ENCODE results near the gene DYRK1A. TPM values are rescaled to one million over a fixed set of nuclear protein-coding genes. Genes with fewer than 3 reads are reported as not detected.
A peak's percentile ranks its signal among the peaks of the same experiment; 100 is the strongest.
"Not testable (repeated sequence)": the region's sequence is repeated elsewhere in the genome, so short reads cannot be mapped to it uniquely, and the experiment has no call there.

The DYRK1A gene
- total RNA-seq: 10 to 100 TPM; 68.2 to 95.9 TPM
- polyA plus RNA-seq (ENCODE audit: insufficient read length in 2 of 2): 10 to 100 TPM; 42.4 to 50.0 TPM
- long read RNA-seq, donor 1, full-length matches to known transcripts: 9 of 9 reads
- long read RNA-seq, donor 1, partial matches to known transcripts: 0 of 9 reads
- long read RNA-seq, donor 1, other reads (novel, unspliced or antisense): 0 of 9 reads
- long read RNA-seq, donor 2, full-length matches to known transcripts: 5 of 5 reads
- long read RNA-seq, donor 2, partial matches to known transcripts: 0 of 5 reads
- long read RNA-seq, donor 2, other reads (novel, unspliced or antisense): 0 of 5 reads
- long read RNA-seq, donor 3, full-length matches to known transcripts: 4 of 4 reads
- long read RNA-seq, donor 3, partial matches to known transcripts: 0 of 4 reads
- long read RNA-seq, donor 3, other reads (novel, unspliced or antisense): 0 of 4 reads
- long read RNA-seq, donor 4, full-length matches to known transcripts: 3 of 3 reads
- long read RNA-seq, donor 4, partial matches to known transcripts: 0 of 3 reads
- long read RNA-seq, donor 4, other reads (novel, unspliced or antisense): 0 of 3 reads

DNA sequence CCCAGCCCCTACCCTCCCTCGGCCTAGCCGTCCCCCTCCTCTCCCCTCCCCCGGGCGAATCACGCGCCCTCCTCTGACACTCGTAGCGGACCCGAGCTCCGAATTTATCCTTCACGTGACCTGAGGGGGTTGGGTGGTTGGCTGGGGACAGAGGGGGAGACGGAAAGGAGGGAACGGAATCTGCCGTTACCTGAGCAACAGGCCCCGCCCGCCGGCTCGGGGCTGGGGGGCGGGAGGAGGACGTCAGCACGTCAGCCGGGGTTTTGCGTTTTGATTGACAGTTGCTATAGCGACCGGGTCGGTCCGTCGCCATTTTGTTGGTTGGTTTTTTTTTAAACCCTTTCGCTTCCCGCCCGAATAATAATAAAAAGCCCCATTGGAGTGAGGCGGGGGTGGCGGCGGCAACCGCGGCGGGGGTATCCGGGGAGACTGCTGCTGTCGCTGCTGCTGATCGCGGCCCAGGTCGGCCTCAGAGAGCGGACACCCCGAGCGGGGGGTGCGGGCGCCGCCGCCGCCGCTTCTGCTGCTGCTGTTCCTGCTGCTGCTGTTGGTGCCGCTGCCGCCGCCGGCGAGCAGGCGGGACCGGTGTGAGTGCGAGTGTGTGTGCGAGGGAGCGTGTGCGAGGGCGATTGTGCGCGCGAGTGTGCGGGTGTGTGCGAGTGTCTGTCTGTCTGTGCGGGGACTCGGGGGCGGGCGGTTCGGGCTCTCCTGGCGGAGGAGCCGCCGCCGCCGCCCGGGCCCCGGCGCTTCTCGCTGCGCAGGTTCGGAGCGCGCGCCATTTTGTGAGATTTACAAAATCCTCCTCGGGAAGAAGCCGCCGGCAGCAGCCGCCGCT is at the start of gene DYRK1A:
Gene DYRK1A (plus strand): TSS at position 292 of the 835 bp plus-strand sequence. CDS start 53,602 bp downstream, outside the sequence.
- Histone ChIP-seq H3K36me3 (ENCODE audit: control insufficient read depth, insufficient read depth, low read length) (no peaks in the 10 kb centered on the region), H3K27ac (ENCODE audit: low read depth, low read length) (peak within 1 kb of the TSS; percentile 98), H3K4me1 (ENCODE audit: control insufficient read depth, insufficient read depth, low read length) (no peaks in the 10 kb centered on the region), H3K27me3 (ENCODE audit: control insufficient read depth, insufficient read depth, low read length) (no peaks in the 10 kb centered on the region), H3K4me3 (ENCODE audit: low read depth, low read length) (peak within 1 kb of the TSS; percentile 76), H3K9me3 (ENCODE audit: control insufficient read depth, insufficient read depth, low read length) (no peaks in the 10 kb centered on the region)
- WGBS (ENCODE audit: insufficient coverage): under 1% methylated on average over 82 of the region's 92 CpGs
- DNase-seq (ENCODE audit: low read depth in 4 of 6, low spot score in 6 of 6): peak; percentile 98 to 100 (median 100)

DNA sequence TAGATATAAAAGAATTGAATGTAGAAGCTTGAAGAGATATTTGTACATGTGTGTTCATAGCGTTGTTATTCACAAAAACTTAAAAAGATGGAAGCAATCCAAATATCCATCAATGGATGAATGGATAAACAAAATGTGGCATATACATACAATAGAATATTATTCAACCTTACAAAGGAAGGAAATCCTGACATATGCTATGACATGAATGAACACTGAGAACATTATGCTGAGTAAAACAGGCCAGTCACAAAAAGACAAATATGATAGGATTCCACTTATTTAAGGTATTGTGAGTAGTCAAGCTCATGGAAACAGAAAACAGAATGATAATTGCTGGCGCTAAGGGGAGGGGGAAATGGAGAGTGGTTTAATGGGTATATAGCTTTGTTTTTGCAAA is 47.0 kb upstream of the DYRK1A start:
- WGBS (ENCODE audit: insufficient coverage): no CpG with 5 or more reads among the region's 2 CpGs

DNA sequence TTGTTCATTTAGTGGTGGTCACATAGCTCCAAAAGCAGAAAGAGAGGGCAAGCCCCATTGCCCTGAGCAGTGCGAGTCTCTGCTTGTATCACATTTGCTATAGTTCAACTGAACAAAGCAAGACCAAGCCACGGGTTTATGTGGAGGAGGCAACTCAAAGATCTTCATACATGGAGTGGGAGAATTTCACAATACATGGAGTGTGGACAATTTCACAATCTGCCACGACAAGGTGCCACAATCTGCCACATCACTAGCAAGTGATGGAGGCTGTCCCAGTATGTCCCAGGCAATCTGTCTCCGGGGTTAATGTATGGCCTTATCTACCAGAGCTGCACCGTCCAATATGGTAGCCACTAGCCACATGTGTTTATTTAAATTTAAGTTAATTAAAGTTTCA is 44.5 kb upstream of the DYRK1A start:
- H3K4me1 ChIP-seq (ENCODE audit: control insufficient read depth, insufficient read depth, low read length): no peaks in the 10 kb centered on the region
- H3K9me3 ChIP-seq (ENCODE audit: control insufficient read depth, insufficient read depth, low read length): peaks cover 9% of the 10 kb centered on the region
- DNase-seq (ENCODE audit: low read depth in 4 of 6, low spot score in 6 of 6): no peak
- no peak overlapping the region for H3K4me3 ChIP-seq (ENCODE audit: low read depth, low read length)
- no peaks in the 10 kb centered on the region for H3K27me3 ChIP-seq (ENCODE audit: control insufficient read depth, insufficient read depth, low read length)
- 0% methylated on average over 1 of the region's 5 CpGs for WGBS (ENCODE audit: insufficient coverage)
- no peaks in the 10 kb centered on the region for H3K36me3 ChIP-seq (ENCODE audit: control insufficient read depth, insufficient read depth, low read length)
- no peak overlapping the region for H3K27ac ChIP-seq (ENCODE audit: low read depth, low read length)

More for the DNA sequence above, 47.0 kb upstream of the DYRK1A start:
- H3K27me3 ChIP-seq (ENCODE audit: control insufficient read depth, insufficient read depth, low read length): no peaks in the 10 kb centered on the region
- no peak for DNase-seq (ENCODE audit: low read depth in 4 of 6, low spot score in 6 of 6)
- no peak overlapping the region for H3K4me3 ChIP-seq (ENCODE audit: low read depth, low read length)
- no peaks in the 10 kb centered on the region for H3K36me3 ChIP-seq (ENCODE audit: control insufficient read depth, insufficient read depth, low read length)
- H3K9me3 ChIP-seq (ENCODE audit: control insufficient read depth, insufficient read depth, low read length): peaks cover 11% of the 10 kb centered on the region
- H3K4me1 ChIP-seq (ENCODE audit: control insufficient read depth, insufficient read depth, low read length): no peaks in the 10 kb centered on the region
- no peak overlapping the region for H3K27ac ChIP-seq (ENCODE audit: low read depth, low read length)

DNA sequence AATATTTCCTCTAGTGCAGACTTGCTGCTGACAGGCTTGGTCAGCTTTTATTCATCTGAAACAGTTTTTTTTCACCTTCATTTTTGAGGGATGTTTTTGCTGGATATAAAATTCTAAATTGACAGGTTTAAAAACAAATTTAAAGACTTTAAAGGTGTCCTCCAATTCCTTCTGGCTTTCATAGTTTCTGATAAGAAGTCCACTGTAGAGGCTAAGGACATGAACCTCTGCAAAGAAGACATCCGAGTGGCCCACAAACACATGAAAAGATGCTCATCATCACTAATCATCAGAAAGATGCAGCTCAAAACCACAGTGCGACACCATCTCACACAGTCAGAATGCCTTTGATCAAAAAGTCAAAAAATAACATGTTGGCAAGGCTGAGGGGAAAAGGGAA is 42.0 kb upstream of the DYRK1A start:
- H3K4me1 ChIP-seq (ENCODE audit: control insufficient read depth, insufficient read depth, low read length): no peaks in the 10 kb centered on the region
- no peaks in the 10 kb centered on the region for H3K9me3 ChIP-seq (ENCODE audit: control insufficient read depth, insufficient read depth, low read length)
- WGBS (ENCODE audit: insufficient coverage): 86% methylated on average over 1 of the region's 2 CpGs
- no peaks in the 10 kb centered on the region for H3K27me3 ChIP-seq (ENCODE audit: control insufficient read depth, insufficient read depth, low read length)
- H3K4me3 ChIP-seq (ENCODE audit: low read depth, low read length): no peak overlapping the region
- H3K36me3 ChIP-seq (ENCODE audit: control insufficient read depth, insufficient read depth, low read length): no peaks in the 10 kb centered on the region
- H3K27ac ChIP-seq (ENCODE audit: low read depth, low read length): no peak overlapping the region
- no peak for DNase-seq (ENCODE audit: low read depth in 4 of 6, low spot score in 6 of 6)

DNA sequence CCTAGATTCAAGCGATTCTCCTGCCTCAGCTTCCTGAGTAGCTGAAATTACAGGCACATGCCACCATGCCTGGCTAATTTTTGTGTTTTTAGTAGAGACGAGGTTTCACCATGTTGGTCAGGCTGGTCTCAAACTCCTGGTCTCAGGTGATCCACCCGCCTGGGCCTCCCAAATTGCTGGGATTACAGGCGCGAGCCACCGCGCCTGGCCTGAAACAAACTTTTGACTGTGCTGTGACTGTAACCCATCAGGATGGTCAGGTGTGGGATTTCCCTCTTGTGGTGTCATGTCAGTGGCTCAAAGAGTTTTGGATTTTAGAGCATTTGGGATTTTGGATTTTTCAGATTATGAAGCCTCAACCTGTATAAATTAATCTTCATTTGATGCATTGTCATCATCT is 38.4 kb upstream of the DYRK1A start:
- 84% methylated on average over 7 of the region's 7 CpGs for WGBS (ENCODE audit: insufficient coverage)
- not testable (repeated sequence) for DNase-seq (ENCODE audit: low read depth in 4 of 6, low spot score in 6 of 6); H3K27me3 ChIP-seq (ENCODE audit: control insufficient read depth, insufficient read depth, low read length)

DNA sequence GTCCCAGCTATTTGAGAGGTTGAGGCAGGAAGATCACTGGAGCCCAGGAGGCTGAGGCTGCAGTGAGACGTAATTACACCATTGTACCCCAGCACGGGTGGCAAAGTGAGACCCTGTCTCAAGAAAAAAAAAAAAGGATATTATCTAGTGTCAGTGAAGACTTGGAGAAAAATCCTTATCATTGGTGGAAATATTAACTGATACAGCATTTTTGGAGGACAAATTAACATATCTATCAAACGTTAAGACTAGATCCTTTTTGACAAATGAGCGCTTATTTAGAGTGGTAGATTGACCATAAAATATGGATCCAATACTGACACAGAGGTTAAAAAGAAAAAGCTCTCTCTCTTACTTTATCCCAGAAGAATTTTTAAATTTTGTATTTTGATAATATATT is 35.2 kb upstream of the DYRK1A start:
- H3K4me3 ChIP-seq (ENCODE audit: low read depth, low read length): no peak overlapping the region
- H3K27ac ChIP-seq (ENCODE audit: low read depth, low read length): no peak overlapping the region
- H3K4me1 ChIP-seq (ENCODE audit: control insufficient read depth, insufficient read depth, low read length): no peaks in the 10 kb centered on the region
- 100% methylated on average over 1 of the region's 4 CpGs for WGBS (ENCODE audit: insufficient coverage)
- no peaks in the 10 kb centered on the region for H3K27me3 ChIP-seq (ENCODE audit: control insufficient read depth, insufficient read depth, low read length)
- DNase-seq (ENCODE audit: low read depth in 4 of 6, low spot score in 6 of 6): no peak
- no peaks in the 10 kb centered on the region for H3K36me3 ChIP-seq (ENCODE audit: control insufficient read depth, insufficient read depth, low read length)
- H3K9me3 ChIP-seq (ENCODE audit: control insufficient read depth, insufficient read depth, low read length): no peaks in the 10 kb centered on the region

More for the DNA sequence above, 38.4 kb upstream of the DYRK1A start:
- not testable (repeated sequence) for H3K4me1 ChIP-seq (ENCODE audit: control insufficient read depth, insufficient read depth, low read length); H3K36me3 ChIP-seq (ENCODE audit: control insufficient read depth, insufficient read depth, low read length); H3K9me3 ChIP-seq (ENCODE audit: control insufficient read depth, insufficient read depth, low read length); H3K4me3 ChIP-seq (ENCODE audit: low read depth, low read length); H3K27ac ChIP-seq (ENCODE audit: low read depth, low read length)

DNA sequence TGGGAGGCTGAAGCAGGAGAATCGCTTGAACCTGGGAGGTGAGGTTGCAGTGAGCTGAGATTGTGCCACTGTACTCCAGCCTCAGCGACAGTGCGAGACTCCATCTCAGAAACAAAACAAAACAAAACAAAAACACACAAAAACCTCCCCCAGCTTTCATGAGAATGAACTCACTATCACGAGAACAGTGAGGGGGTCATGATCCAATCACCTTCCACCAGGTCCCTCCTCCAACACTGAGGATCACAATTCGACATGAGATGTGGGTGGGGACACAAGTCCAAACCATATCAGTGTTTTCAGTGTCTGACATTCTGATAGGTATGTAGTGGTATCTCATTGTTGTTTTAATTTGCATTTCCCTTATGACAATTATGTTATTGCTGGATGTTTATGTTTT is 31.5 kb upstream of the DYRK1A start:
- H3K36me3 ChIP-seq (ENCODE audit: control insufficient read depth, insufficient read depth, low read length): no peaks in the 10 kb centered on the region
- no peak overlapping the region for H3K27ac ChIP-seq (ENCODE audit: low read depth, low read length)
- WGBS (ENCODE audit: insufficient coverage): no CpG with 5 or more reads among the region's 5 CpGs
- no peak overlapping the region for H3K4me3 ChIP-seq (ENCODE audit: low read depth, low read length)
- no peaks in the 10 kb centered on the region for H3K27me3 ChIP-seq (ENCODE audit: control insufficient read depth, insufficient read depth, low read length)
- DNase-seq (ENCODE audit: low read depth in 4 of 6, low spot score in 6 of 6): no peak
- H3K4me1 ChIP-seq (ENCODE audit: control insufficient read depth, insufficient read depth, low read length): no peaks in the 10 kb centered on the region
- H3K9me3 ChIP-seq (ENCODE audit: control insufficient read depth, insufficient read depth, low read length): no peaks in the 10 kb centered on the region

DNA sequence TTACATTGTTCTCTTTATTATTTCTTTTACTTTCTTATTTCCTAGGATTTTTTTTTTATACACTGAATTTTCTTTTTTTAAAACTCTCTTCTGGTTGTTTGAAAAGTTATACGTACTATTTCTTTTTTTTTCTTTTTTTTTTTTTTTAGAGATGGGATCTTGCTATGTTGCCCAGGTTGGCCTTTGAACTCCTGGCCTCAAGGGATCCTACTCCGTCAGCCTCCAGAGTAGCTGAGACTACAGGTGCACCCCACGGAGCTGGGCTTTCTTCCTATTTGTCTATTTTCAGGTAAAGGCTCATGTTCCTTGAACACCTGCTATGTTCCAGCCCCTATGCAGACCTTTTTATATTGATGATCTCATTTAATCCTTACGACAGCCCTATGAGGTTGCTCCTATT is 29.4 kb upstream of the DYRK1A start:
- no peaks in the 10 kb centered on the region for H3K4me1 ChIP-seq (ENCODE audit: control insufficient read depth, insufficient read depth, low read length)
- H3K9me3 ChIP-seq (ENCODE audit: control insufficient read depth, insufficient read depth, low read length): no peaks in the 10 kb centered on the region
- no peaks in the 10 kb centered on the region for H3K27me3 ChIP-seq (ENCODE audit: control insufficient read depth, insufficient read depth, low read length)
- DNase-seq (ENCODE audit: low read depth in 4 of 6, low spot score in 6 of 6): no peak
- no peaks in the 10 kb centered on the region for H3K36me3 ChIP-seq (ENCODE audit: control insufficient read depth, insufficient read depth, low read length)
- whole genome bisulfite sequencing (ENCODE audit: insufficient coverage): 100% methylated on average over 2 of the region's 4 CpGs
- no peak overlapping the region for H3K27ac ChIP-seq (ENCODE audit: low read depth, low read length)
- H3K4me3 ChIP-seq (ENCODE audit: low read depth, low read length): no peak overlapping the region

DNA sequence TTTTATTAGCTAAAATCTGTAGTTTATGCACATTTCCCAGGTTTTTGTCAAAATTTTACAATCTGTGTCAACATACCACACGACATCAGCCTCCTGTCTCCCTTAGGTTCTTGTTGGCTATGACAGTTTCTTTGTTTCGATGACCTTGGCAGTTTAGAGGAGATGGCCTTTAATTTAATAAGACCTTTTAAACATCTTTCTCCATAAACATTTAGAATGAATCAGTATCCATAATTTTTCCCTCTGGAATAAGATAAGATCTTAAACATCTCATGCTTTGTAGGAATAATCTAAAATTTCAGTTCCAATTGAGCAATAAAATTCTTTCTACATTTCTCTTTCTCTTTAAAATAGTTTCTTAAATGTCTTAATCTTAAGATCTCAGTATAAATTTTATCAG is 28.7 kb upstream of the DYRK1A start:
- no CpG with 5 or more reads among the region's 2 CpGs for WGBS (ENCODE audit: insufficient coverage)
- no peak overlapping the region for H3K27ac ChIP-seq (ENCODE audit: low read depth, low read length)
- H3K9me3 ChIP-seq (ENCODE audit: control insufficient read depth, insufficient read depth, low read length): no peaks in the 10 kb centered on the region
- no peaks in the 10 kb centered on the region for H3K36me3 ChIP-seq (ENCODE audit: control insufficient read depth, insufficient read depth, low read length)
- no peaks in the 10 kb centered on the region for H3K27me3 ChIP-seq (ENCODE audit: control insufficient read depth, insufficient read depth, low read length)
- no peak overlapping the region for H3K4me3 ChIP-seq (ENCODE audit: low read depth, low read length)
- no peaks in the 10 kb centered on the region for H3K4me1 ChIP-seq (ENCODE audit: control insufficient read depth, insufficient read depth, low read length)
- DNase-seq (ENCODE audit: low read depth in 4 of 6, low spot score in 6 of 6): no peak
